WTC11 (cell line): ENCODE measurements around the gene SNX32. TPM values are rescaled to one million over a fixed set of nuclear protein-coding genes. Genes with fewer than 3 reads are reported as not detected.
A peak's percentile ranks its signal among the peaks of the same experiment; 100 is the strongest.

ENCODE experiments used
- ATAC-seq: fragments of 200-7000 bp; cut with Tn5 transposase; 2 replicates; pipeline ENCODE4 v1.10.0; 2021; ENCODE audit warnings: mild to moderate bottlenecking, moderate library complexity
- CTCF ChIA-PET: fragments of 300-600 bp; sonication (Branson Sonifier 250); formaldehyde crosslinking; loops from one replicate; lab custom pipeline; 2021; ENCODE audit warnings: antibody characterized with exemption; lab: Charles Lee
- POLR2A ChIA-PET: fragments of 350-600 bp; sonication (Branson Sonifier 250); formaldehyde crosslinking; loops from one replicate; lab custom pipeline; 2021; ENCODE audit warnings: antibody characterized with exemption; lab: Charles Lee
- DNase-seq: peaks from one replicate; pipeline ENCODE4 v3.0.0; 2021; ENCODE audit warnings: low spot score
- H3K27ac Mint-ChIP-seq: 2 replicates; pipeline ENCODE4 v1.8.0; 2021; ENCODE audit warnings: mixed read lengths
- H3K27me3 Mint-ChIP-seq: 2 replicates; pipeline ENCODE4 v1.8.0; 2021; ENCODE audit warnings: low read depth, mild to moderate bottlenecking, moderate library complexity, mixed read lengths
- H3K36me3 Mint-ChIP-seq: 2 replicates; pipeline ENCODE4 v1.8.0; 2021; ENCODE audit warnings: mixed read lengths
- H3K4me1 Mint-ChIP-seq: 2 replicates; pipeline ENCODE4 v1.8.0; 2022; ENCODE audit warnings: mixed read lengths
- H3K4me3 Mint-ChIP-seq: 2 replicates; pipeline ENCODE4 v1.8.0; 2021; ENCODE audit warnings: mild to moderate bottlenecking, moderate library complexity, mixed read lengths
- H3K9me3 Mint-ChIP-seq: 2 replicates; pipeline ENCODE4 v1.8.0; 2021; ENCODE audit warnings: mixed read lengths
- AFF4 ChIP-seq: sonication (generic); formaldehyde crosslinking; IDR thresholded peaks from 2 replicates; pipeline ENCODE4 v1.8.1; 2023; ENCODE audit warnings: mild to moderate bottlenecking, missing genetic modification reagents, borderline replicate concordance
- CDX4 ChIP-seq: fragments of 250-450 bp; sonication (Bioruptor Pico); IDR thresholded peaks from 2 replicates; pipeline ENCODE4 v1.9.0; 2021; ENCODE audit warnings: moderate library complexity, mild to moderate bottlenecking, inconsistent platforms, borderline replicate concordance
- E2F1 ChIP-seq: sonication (generic); formaldehyde crosslinking; IDR thresholded peaks from 2 replicates; pipeline ENCODE4 v1.8.0; 2022; ENCODE audit warnings: mild to moderate bottlenecking, missing genetic modification reagents
- EMX1 ChIP-seq: fragments of 250-450 bp; sonication (Bioruptor Pico); IDR thresholded peaks from 2 replicates; pipeline ENCODE4 v1.8.0; 2021; ENCODE audit warnings: mild to moderate bottlenecking
- ESRRA ChIP-seq: sonication (generic); formaldehyde crosslinking; IDR thresholded peaks from 2 replicates; pipeline ENCODE4 v1.8.1; 2022; ENCODE audit warnings: mild to moderate bottlenecking, missing genetic modification reagents, borderline replicate concordance
- HMGA2 ChIP-seq: fragments of 250-450 bp; sonication (Bioruptor Pico); IDR thresholded peaks from 2 replicates; pipeline ENCODE4 v1.4.0; 2021; ENCODE audit warnings: mild to moderate bottlenecking, moderate library complexity
- IRF1 ChIP-seq: sonication (generic); formaldehyde crosslinking; IDR thresholded peaks from 2 replicates; pipeline ENCODE4 v1.8.0; 2023; ENCODE audit warnings: missing genetic modification reagents
- NFYB ChIP-seq: sonication (generic); formaldehyde crosslinking; conservative IDR thresholded peaks from 2 replicates; pipeline ENCODE4 v1.8.0; 2022; ENCODE audit warnings: low read depth, missing genetic modification reagents
- SMAD3 ChIP-seq: sonication (generic); formaldehyde crosslinking; IDR thresholded peaks from 2 replicates; pipeline ENCODE4 v1.8.0; 2022; ENCODE audit warnings: missing genetic modification reagents, mild to moderate bottlenecking, borderline replicate concordance
- ZNF263 ChIP-seq: sonication (generic); formaldehyde crosslinking; IDR thresholded peaks from 2 replicates; pipeline ENCODE4 v1.8.1; 2022; ENCODE audit warnings: low read depth, mild to moderate bottlenecking, moderate library complexity, missing genetic modification reagents
- ZNF416 ChIP-seq: fragments of 250-450 bp; sonication (Bioruptor Pico); IDR thresholded peaks from 2 replicates; pipeline ENCODE4 v1.9.0; 2021; ENCODE audit warnings: mild to moderate bottlenecking, inconsistent platforms
- ZNF423 ChIP-seq: fragments of 250-450 bp; sonication (Bioruptor Pico); IDR thresholded peaks from 2 replicates; pipeline ENCODE4 v2.1.2; 2022; ENCODE audit warnings: mild to moderate bottlenecking, moderate library complexity
- ZSCAN18 ChIP-seq: fragments of 250-450 bp; sonication (Bioruptor Pico); IDR thresholded peaks from 2 replicates; pipeline ENCODE4 v2.1.2; 2022; ENCODE audit warnings: mild to moderate bottlenecking, moderate library complexity
- total RNA-seq: library from RNA; stranded (reverse); gene quantifications from 3 replicates; pipeline ENCODE4 v1.2.3, GENCODE V29; 2021
- TF ChIP-seq, protein P1 (sequence below): sonication (generic); formaldehyde crosslinking; IDR thresholded peaks from 2 replicates; pipeline ENCODE4 v1.8.0; 2022; ENCODE audit warnings: missing genetic modification reagents

Gene SNX32
- total RNA-seq, 1 experiment from 2014 or later, result 2.9 TPM

- TF ChIP-seq AFF4 (CRISPR knock-in tag) (no peak), NFYB (CRISPR knock-in tag) (no peak), E2F1 (CRISPR knock-in tag) (no peak), ZNF423 (CRISPR knock-in tag) (no peak), HMGA2 (no peak), SMAD3 (CRISPR knock-in tag) (no peak), ZSCAN18 (no peak), ESRRA (no peak), ZNF416 (CRISPR knock-in tag) (no peak), ZNF263 (CRISPR knock-in tag) (no peak), IRF1 (CRISPR knock-in tag) (no peak)
Observed at GRCh38 chr11:65788821-65789220, 44.9 kb upstream of the SNX32 start (continued).

GRCh38 chr11:65789230-65790103 is 44.3 kb upstream of the SNX32 start:
- Mint-ChIP-seq H3K4me3 (peak overlapping the region; percentile 46; the same call in 1 of the 2 replicates), H3K27ac (peak overlapping the region; percentile 65; the same call in 1 of the 2 replicates), H3K4me1 (peaks cover 43% of the 10 kb centered on the region), H3K9me3 (no peaks in the 10 kb centered on the region), H3K36me3 (peaks cover 1% of the 10 kb centered on the region; the same call in 1 of the 2 replicates), H3K27me3 (peaks cover 39% of the 10 kb centered on the region)
- no peak for DNase-seq
- ATAC-seq, result no peak
- ChIA-PET CTCF (interaction anchor here (0.5 to 8.5 kb wide), 12 partner anchors 9 to 110 kb away, joined by 3 to 151 read pairs (median 6); partner anchors contain the start of genes AP5B1, FIBP, MUS81 and SNX32), POLR2A (interaction anchor here (0.7 to 2.1 kb wide), 5 partner anchors 10 to 99 kb away, joined by 3 to 6 read pairs (median 3); no protein-coding TSS in a partner anchor)
- TF ChIP-seq EMX1 (CRISPR knock-in tag) (no peak), CDX4 (no peak), ZNF423 (CRISPR knock-in tag) (peak; percentile 6; the same call in 1 of the 2 replicates), E2F1 (CRISPR knock-in tag) (no peak)
- TF ChIP-seq, protein P1, sequence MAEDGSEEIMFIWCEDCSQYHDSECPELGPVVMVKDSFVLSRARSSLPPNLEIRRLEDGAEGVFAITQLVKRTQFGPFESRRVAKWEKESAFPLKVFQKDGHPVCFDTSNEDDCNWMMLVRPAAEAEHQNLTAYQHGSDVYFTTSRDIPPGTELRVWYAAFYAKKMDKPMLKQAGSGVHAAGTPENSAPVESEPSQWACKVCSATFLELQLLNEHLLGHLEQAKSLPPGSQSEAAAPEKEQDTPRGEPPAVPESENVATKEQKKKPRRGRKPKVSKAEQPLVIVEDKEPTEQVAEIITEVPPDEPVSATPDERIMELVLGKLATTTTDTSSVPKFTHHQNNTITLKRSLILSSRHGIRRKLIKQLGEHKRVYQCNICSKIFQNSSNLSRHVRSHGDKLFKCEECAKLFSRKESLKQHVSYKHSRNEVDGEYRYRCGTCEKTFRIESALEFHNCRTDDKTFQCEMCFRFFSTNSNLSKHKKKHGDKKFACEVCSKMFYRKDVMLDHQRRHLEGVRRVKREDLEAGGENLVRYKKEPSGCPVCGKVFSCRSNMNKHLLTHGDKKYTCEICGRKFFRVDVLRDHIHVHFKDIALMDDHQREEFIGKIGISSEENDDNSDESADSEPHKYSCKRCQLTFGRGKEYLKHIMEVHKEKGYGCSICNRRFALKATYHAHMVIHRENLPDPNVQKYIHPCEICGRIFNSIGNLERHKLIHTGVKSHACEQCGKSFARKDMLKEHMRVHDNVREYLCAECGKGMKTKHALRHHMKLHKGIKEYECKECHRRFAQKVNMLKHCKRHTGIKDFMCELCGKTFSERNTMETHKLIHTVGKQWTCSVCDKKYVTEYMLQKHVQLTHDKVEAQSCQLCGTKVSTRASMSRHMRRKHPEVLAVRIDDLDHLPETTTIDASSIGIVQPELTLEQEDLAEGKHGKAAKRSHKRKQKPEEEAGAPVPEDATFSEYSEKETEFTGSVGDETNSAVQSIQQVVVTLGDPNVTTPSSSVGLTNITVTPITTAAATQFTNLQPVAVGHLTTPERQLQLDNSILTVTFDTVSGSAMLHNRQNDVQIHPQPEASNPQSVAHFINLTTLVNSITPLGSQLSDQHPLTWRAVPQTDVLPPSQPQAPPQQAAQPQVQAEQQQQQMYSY, result no peak
